Measurements from ENCODE around the gene FGF21.

The FGF21 gene

DNA sequence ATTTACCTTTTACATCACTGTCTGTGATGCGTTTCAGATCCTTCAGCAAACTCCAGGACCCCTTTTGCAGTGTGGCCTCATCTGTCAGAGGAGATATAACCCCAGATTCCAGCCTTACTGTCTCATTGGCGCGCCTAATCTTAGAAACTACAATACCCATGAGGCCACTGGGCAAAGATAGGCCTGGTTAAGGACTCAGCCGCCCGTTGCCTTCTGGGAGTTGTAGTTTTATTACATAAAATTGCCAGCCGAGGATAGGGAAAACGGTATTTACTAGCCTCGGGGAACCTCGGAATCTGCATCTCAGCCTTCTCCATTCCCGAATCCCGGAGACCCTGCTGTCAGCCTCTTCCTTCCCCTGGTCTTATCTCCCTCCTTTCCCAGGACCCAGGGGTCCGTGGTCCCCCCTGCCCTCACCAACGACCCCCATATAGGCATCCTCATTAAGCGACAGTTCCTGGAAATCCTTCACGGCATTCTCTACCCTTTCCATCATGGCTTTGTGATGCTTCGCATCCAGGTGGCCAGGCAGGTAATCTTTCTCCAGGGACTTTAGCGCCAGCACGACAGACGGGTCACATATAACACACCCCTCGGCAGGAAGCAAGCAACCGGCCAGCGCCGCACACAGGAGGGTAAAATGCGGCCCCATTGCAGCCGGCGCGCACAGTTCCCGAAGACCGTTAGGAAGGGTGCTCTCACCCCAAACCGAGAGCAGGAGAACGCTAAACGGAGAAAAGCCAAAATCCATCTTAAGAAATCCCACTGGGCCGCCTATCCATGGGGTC, 9.9 kb upstream of the FGF21 start:
- Histone ChIP-seq H3K27ac (ENCODE audit: low read depth, low read length) (no peak overlapping the region), H3K79me2 (ENCODE audit: control insufficient read depth, insufficient read depth, low read length, unreplicated experiment) (no peaks in the 10 kb centered on the region), H3K4me3 (ENCODE audit: low read depth, low read length) (no peak overlapping the region), H3K27me3 (ENCODE audit: insufficient read depth, low read length) (peaks cover 4% of the 10 kb centered on the region; the same call in 1 of the 2 replicates), H2AFZ (ENCODE audit: low read length, unreplicated experiment) (peak overlapping the region; percentile 57), H3K4me1 (ENCODE audit: control insufficient read depth, insufficient read depth, low read length, unreplicated experiment) (no peaks in the 10 kb centered on the region), H3K36me3 (ENCODE audit: insufficient read depth, low read length) (no peaks in the 10 kb centered on the region)

DNA sequence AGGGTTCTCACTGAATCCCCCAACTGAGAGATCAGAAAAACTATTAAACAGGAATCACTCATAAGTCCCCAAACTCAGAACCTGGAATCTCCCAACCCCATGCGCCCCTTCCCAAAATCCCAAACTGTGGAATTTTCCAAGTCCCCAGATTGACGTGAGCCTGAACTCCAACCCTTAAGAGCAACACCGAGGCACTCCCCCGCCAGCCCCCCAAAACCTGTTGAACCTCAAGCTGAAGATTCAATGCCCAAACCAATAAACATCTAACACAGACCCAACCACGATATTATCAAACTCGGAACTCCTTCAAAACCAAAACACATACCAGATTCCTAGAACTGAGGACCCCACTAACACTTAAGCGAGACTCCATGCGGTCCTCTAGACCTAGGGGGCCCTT, 9.2 kb upstream of the FGF21 start:
- H3K36me3 ChIP-seq (ENCODE audit: insufficient read depth, low read length), result no peaks in the 10 kb centered on the region
- H3K27me3 ChIP-seq (ENCODE audit: insufficient read depth, low read length), result 0 out of 2 replicates have a peak, but pooled peaks cover 4% of the 10 kb centered on the region
- H3K4me3 ChIP-seq (ENCODE audit: low read depth, low read length), result 0 out of 2 replicates have a peak overlapping the region, but pooled peaks have one; percentile 79
- no peak overlapping the region; the same call in 1 of the 2 replicates for H3K27ac ChIP-seq (ENCODE audit: low read depth, low read length)
- no peaks in the 10 kb centered on the region for H3K79me2 ChIP-seq (ENCODE audit: control insufficient read depth, insufficient read depth, low read length, unreplicated experiment)
- H2AFZ ChIP-seq (ENCODE audit: low read length, unreplicated experiment), result no peak overlapping the region
- no peaks in the 10 kb centered on the region for H3K4me1 ChIP-seq (ENCODE audit: control insufficient read depth, insufficient read depth, low read length, unreplicated experiment)

DNA sequence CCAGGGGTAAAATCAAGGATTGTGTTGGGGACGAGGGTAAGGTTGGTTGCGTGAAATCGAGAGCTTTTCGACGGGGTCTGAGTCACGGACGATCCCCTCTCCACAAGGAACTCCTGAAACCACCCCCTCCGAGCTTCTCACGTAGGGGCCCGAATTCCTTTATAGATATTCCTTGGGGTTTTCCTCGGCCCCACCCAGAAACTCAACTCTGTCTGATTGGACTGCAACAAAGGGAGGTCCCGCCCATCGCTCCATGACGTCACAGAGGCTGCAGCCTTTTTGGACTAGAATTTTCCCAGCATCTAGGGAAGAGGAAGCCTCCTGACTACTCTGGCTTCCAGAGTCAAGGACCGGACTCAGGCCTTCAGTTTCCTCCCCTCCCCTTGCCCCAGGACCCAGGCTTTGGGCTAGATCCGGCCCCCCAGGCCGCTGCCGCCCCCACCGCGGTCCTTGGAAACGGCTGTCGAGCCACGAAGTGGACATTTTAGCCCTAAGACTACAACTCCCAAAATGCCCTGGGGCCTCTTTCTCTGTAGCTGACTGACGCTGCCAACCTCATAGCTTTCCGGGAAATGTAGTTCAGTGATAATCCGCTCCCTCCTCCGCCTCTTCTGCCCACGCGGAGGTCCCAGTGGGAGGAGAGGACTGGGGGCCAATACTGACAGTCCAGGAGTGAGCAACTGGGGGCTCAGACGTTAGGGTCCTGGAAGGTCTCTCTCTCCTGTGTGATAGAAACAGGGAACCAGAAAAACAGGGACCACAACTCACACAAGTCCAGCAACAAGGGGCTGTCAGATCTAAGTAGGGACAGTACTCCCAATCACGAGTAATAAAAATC, 8.4 kb upstream of the FGF21 start, which contains the start of gene IZUMO1:
IZUMO1 (minus strand) TSS at position 172 of the 838 bp plus-strand sequence. CDS start 1,050 bp downstream, outside the sequence.
- H2AFZ ChIP-seq (ENCODE audit: low read length, unreplicated experiment), result peak within 1 kb of the TSS; percentile 95
- peak within 1 kb of the TSS; percentile 79 for H3K4me3 ChIP-seq (ENCODE audit: low read depth, low read length)
- H3K79me2 ChIP-seq (ENCODE audit: control insufficient read depth, insufficient read depth, low read length, unreplicated experiment), result no peaks in the 10 kb centered on the region
- 0 out of 2 replicates have a peak, but pooled peaks cover 4% of the 10 kb centered on the region for H3K27me3 ChIP-seq (ENCODE audit: insufficient read depth, low read length)
- H3K36me3 ChIP-seq (ENCODE audit: insufficient read depth, low read length), result no peaks in the 10 kb centered on the region
- H3K4me1 ChIP-seq (ENCODE audit: control insufficient read depth, insufficient read depth, low read length, unreplicated experiment), result no peaks in the 10 kb centered on the region
- peak within 1 kb of the TSS; percentile 65 for H3K27ac ChIP-seq (ENCODE audit: low read depth, low read length)

DNA sequence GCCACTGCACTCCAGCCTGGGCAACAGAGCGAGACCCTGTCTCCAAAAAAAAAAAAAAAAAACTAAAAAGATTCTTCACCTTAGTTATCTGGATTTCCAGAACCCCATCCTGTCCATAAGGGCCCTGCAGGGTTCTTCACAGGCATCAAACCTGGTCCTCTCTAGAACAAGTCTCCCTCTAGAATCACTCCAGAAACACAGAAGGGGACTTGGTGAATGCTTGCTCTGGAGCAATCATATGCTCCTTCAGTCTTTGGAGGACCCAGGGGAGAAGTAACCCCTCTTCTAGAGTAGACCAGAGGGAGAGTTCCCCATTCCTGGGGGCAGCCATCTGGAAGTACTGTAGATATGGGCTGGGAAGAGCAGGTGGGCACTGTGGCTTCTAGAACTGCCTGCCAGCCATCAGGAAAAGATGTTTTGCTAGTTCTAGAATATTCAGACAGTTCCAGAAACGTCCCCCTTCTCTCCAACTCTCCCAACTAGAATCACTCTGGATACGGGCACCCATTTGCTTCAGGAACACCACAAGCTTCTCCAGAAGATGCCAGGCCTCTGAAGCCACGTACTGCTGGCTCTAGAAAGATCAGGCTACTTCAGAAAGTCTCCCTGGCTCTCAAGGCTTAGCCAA, 5.6 kb upstream of the FGF21 start:
- H3K4me3 ChIP-seq (ENCODE audit: low read depth, low read length), result no peak overlapping the region
- H3K27me3 ChIP-seq (ENCODE audit: insufficient read depth, low read length), result peaks cover 17% of the 10 kb centered on the region
- no peak overlapping the region for H2AFZ ChIP-seq (ENCODE audit: low read length, unreplicated experiment)
- H3K79me2 ChIP-seq (ENCODE audit: control insufficient read depth, insufficient read depth, low read length, unreplicated experiment), result no peaks in the 10 kb centered on the region
- H3K4me1 ChIP-seq (ENCODE audit: control insufficient read depth, insufficient read depth, low read length, unreplicated experiment), result peaks cover 3% of the 10 kb centered on the region
- H3K36me3 ChIP-seq (ENCODE audit: insufficient read depth, low read length), result no peaks in the 10 kb centered on the region
- H3K27ac ChIP-seq (ENCODE audit: low read depth, low read length), result no peak overlapping the region

DNA sequence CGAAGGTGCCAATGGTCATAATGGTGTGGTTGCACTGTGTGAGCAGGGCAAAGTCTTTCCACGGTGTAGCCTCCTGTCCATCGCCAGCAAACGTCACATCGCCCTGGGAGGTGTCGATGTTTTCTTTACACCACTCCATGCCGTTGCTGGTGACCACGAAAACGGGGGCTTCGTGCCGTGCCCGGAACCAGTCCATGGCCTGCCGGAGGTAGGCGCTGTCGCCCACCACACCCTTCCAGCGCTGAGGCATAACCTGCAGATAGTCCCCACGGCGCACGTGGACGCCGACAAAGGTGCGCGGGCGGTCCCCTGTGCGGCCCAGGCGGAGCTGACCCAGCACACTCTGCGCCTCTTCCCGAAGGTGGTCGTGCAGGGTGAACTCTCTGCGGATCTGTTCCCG, 5.0 kb upstream of the FGF21 start:
- peaks cover 17% of the 10 kb centered on the region for H3K27me3 ChIP-seq (ENCODE audit: insufficient read depth, low read length)
- no peak overlapping the region for H3K4me3 ChIP-seq (ENCODE audit: low read depth, low read length)
- H2AFZ ChIP-seq (ENCODE audit: low read length, unreplicated experiment), result no peak overlapping the region
- H3K36me3 ChIP-seq (ENCODE audit: insufficient read depth, low read length), result no peaks in the 10 kb centered on the region
- H3K4me1 ChIP-seq (ENCODE audit: control insufficient read depth, insufficient read depth, low read length, unreplicated experiment), result peaks cover 3% of the 10 kb centered on the region
- H3K79me2 ChIP-seq (ENCODE audit: control insufficient read depth, insufficient read depth, low read length, unreplicated experiment), result no peaks in the 10 kb centered on the region
- no peak overlapping the region for H3K27ac ChIP-seq (ENCODE audit: low read depth, low read length)

DNA sequence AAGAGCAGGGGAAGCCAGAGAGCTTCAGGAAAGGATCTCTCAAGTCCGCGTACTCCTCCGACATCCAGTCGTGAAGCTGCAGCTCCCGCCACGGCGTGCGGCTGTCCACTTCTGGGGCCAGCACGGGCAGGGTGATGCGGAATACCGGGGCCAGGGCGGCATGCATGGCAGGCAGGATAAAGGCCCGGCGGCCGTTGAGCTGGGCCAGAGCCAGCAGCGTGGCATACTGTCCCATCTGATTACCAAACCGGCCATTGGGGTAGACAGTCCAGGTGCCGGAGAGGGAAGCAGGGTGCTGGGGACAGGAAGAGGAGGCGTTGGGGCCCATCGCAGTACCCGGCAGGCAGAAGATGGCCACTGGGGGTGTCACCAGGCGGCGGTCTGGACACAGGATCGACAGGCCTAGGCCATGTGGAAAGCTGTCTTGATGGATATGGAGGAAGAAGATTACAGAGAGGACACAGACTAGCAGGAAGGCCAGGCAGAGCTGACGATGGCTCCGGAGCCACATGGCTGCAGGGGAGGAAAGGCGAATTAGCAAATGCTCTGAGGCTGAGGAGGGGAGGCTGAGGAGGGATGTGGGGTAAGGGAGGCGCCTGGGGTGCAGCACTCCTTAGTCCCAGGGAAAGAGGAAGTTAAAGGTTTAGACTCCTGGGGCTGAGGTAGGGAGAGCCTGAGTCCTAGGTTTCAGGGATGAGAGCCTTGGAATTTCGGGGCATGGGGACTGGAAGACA, 4.4 kb upstream of the FGF21 start:
- Histone ChIP-seq H2AFZ (ENCODE audit: low read length, unreplicated experiment) (no peak overlapping the region), H3K4me1 (ENCODE audit: control insufficient read depth, insufficient read depth, low read length, unreplicated experiment) (peaks cover 3% of the 10 kb centered on the region), H3K27me3 (ENCODE audit: insufficient read depth, low read length) (peaks cover 13% of the 10 kb centered on the region), H3K36me3 (ENCODE audit: insufficient read depth, low read length) (no peaks in the 10 kb centered on the region), H3K27ac (ENCODE audit: low read depth, low read length) (no peak overlapping the region), H3K4me3 (ENCODE audit: low read depth, low read length) (no peak overlapping the region), H3K79me2 (ENCODE audit: control insufficient read depth, insufficient read depth, low read length, unreplicated experiment) (no peaks in the 10 kb centered on the region)

DNA sequence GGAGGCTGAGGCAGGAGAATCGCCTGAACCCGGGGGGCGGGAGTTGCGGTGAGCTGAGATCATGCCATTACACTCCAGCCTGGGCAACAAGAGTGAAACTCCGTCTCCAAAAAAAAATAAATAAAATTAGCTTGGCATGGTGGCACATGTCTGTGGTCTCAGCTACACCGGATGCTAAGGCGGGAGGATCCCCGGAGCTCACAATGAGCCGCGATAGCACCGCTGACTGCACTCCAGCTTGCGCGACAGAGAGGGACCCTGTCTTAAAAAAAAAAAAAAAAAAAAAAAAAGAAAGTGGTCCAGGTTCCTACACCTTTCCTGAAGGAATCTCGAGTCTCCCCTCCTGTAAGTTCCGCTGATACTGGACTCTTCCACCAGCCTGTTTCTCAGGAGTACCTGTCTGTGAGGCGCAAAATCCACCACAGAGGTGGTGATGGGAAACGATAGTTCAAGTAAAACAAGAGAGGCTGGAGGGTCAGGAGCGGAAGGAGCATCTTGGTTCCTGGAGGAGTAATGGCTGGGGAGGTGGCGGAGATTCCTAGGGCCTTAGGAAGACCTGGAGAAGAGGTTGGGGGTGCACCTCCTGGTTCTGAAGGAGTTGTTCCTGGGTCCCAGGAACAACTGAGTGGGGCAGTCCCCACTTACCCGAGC, 3.4 kb upstream of the FGF21 start:
- no peaks in the 10 kb centered on the region for H3K79me2 ChIP-seq (ENCODE audit: control insufficient read depth, insufficient read depth, low read length, unreplicated experiment)
- no peak overlapping the region for H3K27ac ChIP-seq (ENCODE audit: low read depth, low read length)
- peak overlapping the region; percentile 43 for H2AFZ ChIP-seq (ENCODE audit: low read length, unreplicated experiment)
- no peaks in the 10 kb centered on the region for H3K36me3 ChIP-seq (ENCODE audit: insufficient read depth, low read length)
- H3K4me3 ChIP-seq (ENCODE audit: low read depth, low read length), result peak overlapping the region; percentile 20; the same call in 1 of the 2 replicates
- peaks cover 13% of the 10 kb centered on the region for H3K27me3 ChIP-seq (ENCODE audit: insufficient read depth, low read length)
- peaks cover 3% of the 10 kb centered on the region for H3K4me1 ChIP-seq (ENCODE audit: control insufficient read depth, insufficient read depth, low read length, unreplicated experiment)

DNA sequence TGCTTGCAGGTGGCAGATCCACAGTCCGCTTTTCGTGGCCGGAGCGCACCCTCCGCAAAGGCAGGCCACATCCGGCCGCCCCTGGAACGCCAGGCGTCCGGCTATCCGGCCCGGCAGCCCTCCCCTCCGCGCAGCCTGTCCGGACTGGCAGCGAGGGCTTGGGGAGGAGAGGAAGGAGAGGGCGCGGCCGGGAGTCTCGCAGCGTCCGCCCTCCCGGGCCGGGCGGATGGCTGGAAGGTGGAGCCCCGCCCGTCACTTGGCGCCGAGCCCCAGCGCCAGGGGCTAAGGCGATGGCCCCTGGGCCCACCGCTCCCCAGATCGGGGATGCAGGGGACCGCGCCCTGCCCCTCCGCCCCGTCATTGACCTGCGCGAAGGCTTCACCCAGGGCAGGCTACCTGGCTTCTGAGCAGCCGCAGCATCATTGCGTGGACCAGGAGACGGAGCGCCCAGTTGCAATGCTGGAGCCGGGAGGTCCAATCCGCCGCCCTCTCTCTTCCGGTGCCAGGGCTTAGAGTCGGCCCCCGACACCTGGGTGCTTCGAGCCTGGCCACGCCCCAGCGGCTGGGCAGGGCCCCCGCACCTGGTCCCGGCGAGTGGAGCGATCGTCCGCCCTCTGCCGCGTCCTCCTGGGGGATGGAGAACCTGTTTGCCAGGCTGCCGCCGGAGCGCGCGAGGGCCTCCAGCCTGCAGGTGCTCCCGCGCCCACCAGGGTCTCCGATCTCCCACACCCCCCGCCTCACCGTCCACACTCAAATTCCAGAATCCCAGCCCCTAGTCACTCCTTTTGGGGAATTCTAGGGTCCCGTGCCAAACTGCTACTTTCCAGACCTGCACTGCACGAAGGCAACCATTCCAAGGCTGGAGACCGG, 2.6 kb upstream of the FGF21 start, which contains the start of gene FUT1:
FUT1 (minus strand) TSS at position 146 of the 870 bp plus-strand sequence. CDS start 1,360 bp downstream, outside the sequence.
- peak within 1 kb of the TSS; percentile 43 for H2AFZ ChIP-seq (ENCODE audit: low read length, unreplicated experiment)
- peak within 1 kb of the TSS; percentile 20; the same call in 1 of the 2 replicates for H3K4me3 ChIP-seq (ENCODE audit: low read depth, low read length)
- H3K27me3 ChIP-seq (ENCODE audit: insufficient read depth, low read length), result peaks cover 13% of the 10 kb centered on the region
- H3K27ac ChIP-seq (ENCODE audit: low read depth, low read length), result no peak within 1 kb of the TSS
- H3K4me1 ChIP-seq (ENCODE audit: control insufficient read depth, insufficient read depth, low read length, unreplicated experiment), result peaks cover 3% of the 10 kb centered on the region
- H3K36me3 ChIP-seq (ENCODE audit: insufficient read depth, low read length), result no peaks in the 10 kb centered on the region
- no peaks in the 10 kb centered on the region for H3K79me2 ChIP-seq (ENCODE audit: control insufficient read depth, insufficient read depth, low read length, unreplicated experiment)

DNA sequence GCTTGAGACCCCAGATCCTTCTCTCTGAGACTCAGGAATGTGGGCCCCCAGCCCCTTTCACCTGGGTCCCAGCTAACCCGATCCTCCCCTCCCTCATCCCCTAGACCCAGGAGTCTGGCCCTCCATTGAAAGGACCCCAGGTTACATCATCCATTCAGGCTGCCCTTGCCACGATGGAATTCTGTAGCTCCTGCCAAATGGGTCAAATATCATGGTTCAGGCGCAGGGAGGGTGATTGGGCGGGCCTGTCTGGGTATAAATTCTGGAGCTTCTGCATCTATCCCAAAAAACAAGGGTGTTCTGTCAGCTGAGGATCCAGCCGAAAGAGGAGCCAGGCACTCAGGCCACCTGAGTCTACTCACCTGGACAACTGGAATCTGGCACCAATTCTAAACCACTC, 463 bp downstream of the FGF21 start:
- H3K4me1 ChIP-seq (ENCODE audit: control insufficient read depth, insufficient read depth, low read length, unreplicated experiment), result peaks cover 3% of the 10 kb centered on the region
- no peaks in the 10 kb centered on the region for H3K36me3 ChIP-seq (ENCODE audit: insufficient read depth, low read length)
- H3K27me3 ChIP-seq (ENCODE audit: insufficient read depth, low read length), result peaks cover 13% of the 10 kb centered on the region
- no peaks in the 10 kb centered on the region for H3K79me2 ChIP-seq (ENCODE audit: control insufficient read depth, insufficient read depth, low read length, unreplicated experiment)
- H3K4me3 ChIP-seq (ENCODE audit: low read depth, low read length), result no peak overlapping the region
- no peak overlapping the region for H2AFZ ChIP-seq (ENCODE audit: low read length, unreplicated experiment)
- H3K27ac ChIP-seq (ENCODE audit: low read depth, low read length), result no peak overlapping the region
